K562 (cell line): ENCODE results near the gene ZFYVE19. TPM values are rescaled to one million over a fixed set of nuclear protein-coding genes. Genes with fewer than 3 reads are reported as not detected.

Source experiments
- ATF7 ChIP-seq: fragments of 450-650 bp; IDR thresholded peaks from 2 replicates; pipeline ENCODE4 v1.7.1; 2014; ENCODE audit warnings: mild to moderate bottlenecking, moderate library complexity
- BCL6 ChIP-seq: fragments of 250-450 bp; sonication (Bioruptor Pico); IDR thresholded peaks from 2 replicates; pipeline ENCODE4 v1.4.0; 2020
- ELK3 ChIP-seq: fragments of 450-650 bp; formaldehyde crosslinking; IDR thresholded peaks from 2 replicates; pipeline ENCODE4 v1.4.0; 2020; ENCODE audit warnings: mild to moderate bottlenecking
- ETV6 ChIP-seq, 3 experiments: fragments of 150-350 bp in 1 of 3; sonication (generic) in 1 of 3; formaldehyde crosslinking in 1 of 3; IDR thresholded peaks; 2 replicates each; pipeline versions ENCODE4 v1.6.1 to v1.8.0; 2014 to 2022; ENCODE audit warnings: borderline replicate concordance in 2 of 3, low read depth in 2 of 3, antibody characterized with exemption in 1 of 3, low read length in 1 of 3, mild to moderate bottlenecking in 1 of 3, missing genetic modification reagents in 1 of 3
- GABPB2 ChIP-seq: fragments of 250-450 bp; sonication (Bioruptor Pico); conservative IDR thresholded peaks from 2 replicates; pipeline ENCODE4 v1.5.1; 2021; ENCODE audit warnings: mild to moderate bottlenecking
- GATAD2A ChIP-seq: fragments of 450-650 bp; IDR thresholded peaks from 2 replicates; pipeline ENCODE4 v1.6.1; 2017
- GTF2F1 ChIP-seq: IDR thresholded peaks from 2 replicates; pipeline ENCODE4 v1.6.1; 2011; ENCODE audit warnings: low read depth, low read length, improper control_type of control experiment
- KAT8 ChIP-seq: fragments of 450-650 bp; IDR thresholded peaks from 2 replicates; pipeline ENCODE4 v1.6.1; 2016; ENCODE audit warnings: low read depth, mild to moderate bottlenecking
- MTF1 ChIP-seq: fragments of 250-450 bp; sonication (Bioruptor Pico); IDR thresholded peaks from 2 replicates; pipeline ENCODE4 v1.9.0; 2021; ENCODE audit warnings: moderate library complexity, mild to moderate bottlenecking, inconsistent platforms, borderline replicate concordance
- NFRKB ChIP-seq: fragments of 450-650 bp; IDR thresholded peaks from 2 replicates; pipeline ENCODE4 v1.6.1; 2016; ENCODE audit warnings: low read depth
- SIX5 ChIP-seq, 2 experiments: IDR thresholded peaks; 2 replicates each; pipeline ENCODE4 v1.6.1; 2011; ENCODE audit warnings: low read length in 2 of 2, borderline replicate concordance in 1 of 2, low read depth in 1 of 2, mild to moderate bottlenecking in 1 of 2, moderate library complexity in 1 of 2; ENCODE audit not compliant: insufficient read depth in 1 of 2
- XRCC3 ChIP-seq: fragments of 450-650 bp; IDR thresholded peaks from 2 replicates; pipeline ENCODE4 v1.6.1; 2017; ENCODE audit warnings: mild to moderate bottlenecking, moderate library complexity
- ZBED1 ChIP-seq: IDR thresholded peaks from 2 replicates; pipeline ENCODE4 v1.6.1; 2014
- ZNF121 ChIP-seq: sonication (generic); formaldehyde crosslinking; conservative IDR thresholded peaks from 2 replicates; pipeline ENCODE4 v1.8.0; 2022; ENCODE audit warnings: missing genetic modification reagents
- ZNF282 ChIP-seq: sonication (generic); formaldehyde crosslinking; IDR thresholded peaks from 2 replicates; pipeline ENCODE4 v1.8.1; 2023; ENCODE audit warnings: missing genetic modification reagents
- ZNF431 ChIP-seq: sonication (generic); formaldehyde crosslinking; IDR thresholded peaks from 2 replicates; pipeline ENCODE4 v1.8.0; 2022; ENCODE audit warnings: mild to moderate bottlenecking, missing genetic modification reagents
- polyA plus RNA-seq, 8 experiments: library from polyadenylated mRNA; depleted of rRNA in 4 of 8; stranded (reverse) in 5 of 8; unstranded in 3 of 8; fragments of >200 nt; fragmentation: Nextera tagmentation in 2 of 8; fragmentation: Illumina TruSeq in 1 of 8; extraction: Ambion mirVana in 2 of 8; extraction: Trizol in 1 of 8; gene quantifications; 2 replicates each; pipeline versions ENCODE4 v1.2.1 to v1.2.3, GENCODE V29; 2011 to 2014; ENCODE audit warnings: inconsistent platforms in 1 of 8, missing spikeins in 1 of 8
- total RNA-seq, 7 experiments: library from RNA; depleted of rRNA in 6 of 7; stranded (reverse); fragments of >200 nt in 6 of 7; fragmentation: Illumina TruSeq in 2 of 7; extraction: Trizol in 2 of 7; gene quantifications; 2 replicates each; pipeline versions ENCODE4 v1.2.1 to v1.2.3, GENCODE V29; 2011 to 2021; ENCODE audit warnings: low replicate concordance in 1 of 7
- TF ChIP-seq, protein P1 (sequence below): fragments of 450-650 bp; IDR thresholded peaks from 2 replicates; pipeline ENCODE4 v1.6.1; 2018; ENCODE audit warnings: mild to moderate bottlenecking, low read depth; ENCODE audit not compliant: partially characterized antibody
- TF ChIP-seq, protein P2 (sequence below): fragments of 450-650 bp; formaldehyde crosslinking; IDR thresholded peaks from 2 replicates; pipeline ENCODE4 v1.4.0; 2020; ENCODE audit warnings: mild to moderate bottlenecking, moderate library complexity
- TF ChIP-seq, protein P3 (sequence below), 2 experiments: fragments of 450-650 bp; IDR thresholded peaks; 2 replicates each; pipeline ENCODE4 v1.6.1; 2016
- TF ChIP-seq, protein P4 (sequence below), 2 experiments: fragments of 150-350 bp in 1 of 2; IDR thresholded peaks; 2 replicates each; pipeline ENCODE4 v1.6.1; 2012 to 2016; ENCODE audit warnings: low read depth in 2 of 2, low read length in 2 of 2, mild to moderate bottlenecking in 1 of 2, moderate library complexity in 1 of 2

The ZFYVE19 gene
- total and polyA plus RNA-seq, 9 of the 15 experiments (the other 6 are each of a cell fraction or from before 2014, with no cell fraction given): 1.5 to 36.8 (median 19.9) TPM

DNA sequence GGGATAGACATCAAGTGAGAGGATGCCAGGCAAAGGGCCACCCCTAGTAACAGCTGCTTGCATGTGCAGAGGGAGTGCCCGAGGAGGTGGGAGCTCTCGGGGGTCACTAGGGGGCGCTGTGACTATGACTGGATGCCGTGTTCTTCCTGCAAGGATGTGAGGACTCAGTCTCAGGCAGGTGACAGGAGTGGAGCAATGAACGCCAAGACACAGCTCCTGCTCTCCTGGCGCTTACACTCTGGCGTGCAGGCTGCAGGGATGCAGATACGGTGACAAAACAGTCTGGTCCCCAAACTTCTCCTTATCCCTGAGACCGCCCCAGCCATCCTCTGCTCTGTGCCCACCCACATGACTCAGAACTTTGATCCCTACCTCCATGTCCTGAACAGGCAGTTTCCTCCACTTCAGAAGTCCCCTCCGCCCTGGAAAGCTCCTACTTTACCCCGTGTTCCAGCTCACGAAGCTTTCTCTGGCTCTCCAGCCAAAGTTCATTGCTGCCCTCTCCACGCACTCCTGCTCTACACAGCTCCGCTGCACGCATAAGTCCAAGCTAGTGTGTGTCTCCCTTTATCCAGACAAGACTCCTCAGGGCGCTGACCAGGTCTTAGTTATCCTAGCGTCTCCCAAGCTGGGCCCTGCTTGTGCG is 52.4 kb downstream of the ZFYVE19 start (continued):
- 0 out of 2 replicates have a peak, but pooled peaks have one; percentile 45 for TF ChIP-seq ZNF282 (CRISPR knock-in tag)
- TF ChIP-seq, protein P1, sequence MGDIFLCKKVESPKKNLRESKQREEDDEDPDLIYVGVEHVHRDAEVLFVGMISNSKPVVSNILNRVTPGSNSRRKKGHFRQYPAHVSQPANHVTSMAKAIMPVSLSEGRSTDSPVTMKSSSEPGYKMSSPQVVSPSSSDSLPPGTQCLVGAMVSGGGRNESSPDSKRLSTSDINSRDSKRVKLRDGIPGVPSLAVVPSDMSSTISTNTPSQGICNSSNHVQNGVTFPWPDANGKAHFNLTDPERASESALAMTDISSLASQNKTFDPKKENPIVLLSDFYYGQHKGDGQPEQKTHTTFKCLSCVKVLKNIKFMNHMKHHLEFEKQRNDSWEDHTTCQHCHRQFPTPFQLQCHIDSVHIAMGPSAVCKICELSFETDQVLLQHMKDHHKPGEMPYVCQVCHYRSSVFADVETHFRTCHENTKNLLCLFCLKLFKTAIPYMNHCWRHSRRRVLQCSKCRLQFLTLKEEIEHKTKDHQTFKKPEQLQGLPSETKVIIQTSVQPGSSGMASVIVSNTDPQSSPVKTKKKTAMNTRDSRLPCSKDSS: no peak
- no peak for TF ChIP-seq GTF2F1
- TF ChIP-seq MTF1: no peak
- TF ChIP-seq ETV6 (IDR thresholded peaks at IDR 0.05; ENCODE audit: borderline replicate concordance in 1 of 2, low read depth in 2 of 2, low read length in 1 of 2): no peak
- TF ChIP-seq ETV6 (CRISPR knock-in tag; IDR thresholded peaks at IDR 0.05; ENCODE audit: borderline replicate concordance): no peak
- TF ChIP-seq SIX5 (IDR thresholded peaks at IDR 0.05; ENCODE audit: borderline replicate concordance in 1 of 2, insufficient read depth in 1 of 2, low read depth in 1 of 2, low read length in 2 of 2): no peak
- 0 out of 2 replicates have a peak, but pooled peaks have one; percentile 40 for TF ChIP-seq GATAD2A
- TF ChIP-seq NFRKB: no peak
- TF ChIP-seq, protein P2, sequence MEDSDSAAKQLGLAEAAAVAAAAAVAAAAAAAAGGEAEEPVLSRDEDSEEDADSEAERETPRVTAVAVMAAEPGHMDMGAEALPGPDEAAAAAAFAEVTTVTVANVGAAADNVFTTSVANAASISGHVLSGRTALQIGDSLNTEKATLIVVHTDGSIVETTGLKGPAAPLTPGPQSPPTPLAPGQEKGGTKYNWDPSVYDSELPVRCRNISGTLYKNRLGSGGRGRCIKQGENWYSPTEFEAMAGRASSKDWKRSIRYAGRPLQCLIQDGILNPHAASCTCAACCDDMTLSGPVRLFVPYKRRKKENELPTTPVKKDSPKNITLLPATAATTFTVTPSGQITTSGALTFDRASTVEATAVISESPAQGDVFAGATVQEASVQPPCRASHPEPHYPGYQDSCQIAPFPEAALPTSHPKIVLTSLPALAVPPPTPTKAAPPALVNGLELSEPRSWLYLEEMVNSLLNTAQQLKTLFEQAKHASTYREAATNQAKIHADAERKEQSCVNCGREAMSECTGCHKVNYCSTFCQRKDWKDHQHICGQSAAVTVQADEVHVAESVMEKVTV (CRISPR knock-in tag): no peak
- TF ChIP-seq, protein P3, sequence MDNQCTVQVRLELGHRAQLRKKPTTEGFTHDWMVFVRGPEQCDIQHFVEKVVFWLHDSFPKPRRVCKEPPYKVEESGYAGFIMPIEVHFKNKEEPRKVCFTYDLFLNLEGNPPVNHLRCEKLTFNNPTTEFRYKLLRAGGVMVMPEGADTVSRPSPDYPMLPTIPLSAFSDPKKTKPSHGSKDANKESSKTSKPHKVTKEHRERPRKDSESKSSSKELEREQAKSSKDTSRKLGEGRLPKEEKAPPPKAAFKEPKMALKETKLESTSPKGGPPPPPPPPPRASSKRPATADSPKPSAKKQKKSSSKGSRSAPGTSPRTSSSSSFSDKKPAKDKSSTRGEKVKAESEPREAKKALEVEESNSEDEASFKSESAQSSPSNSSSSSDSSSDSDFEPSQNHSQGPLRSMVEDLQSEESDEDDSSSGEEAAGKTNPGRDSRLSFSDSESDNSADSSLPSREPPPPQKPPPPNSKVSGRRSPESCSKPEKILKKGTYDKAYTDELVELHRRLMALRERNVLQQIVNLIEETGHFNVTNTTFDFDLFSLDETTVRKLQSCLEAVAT (IDR thresholded peaks at IDR 0.05): no peak
- TF ChIP-seq XRCC3: no peak
- TF ChIP-seq, protein P4, sequence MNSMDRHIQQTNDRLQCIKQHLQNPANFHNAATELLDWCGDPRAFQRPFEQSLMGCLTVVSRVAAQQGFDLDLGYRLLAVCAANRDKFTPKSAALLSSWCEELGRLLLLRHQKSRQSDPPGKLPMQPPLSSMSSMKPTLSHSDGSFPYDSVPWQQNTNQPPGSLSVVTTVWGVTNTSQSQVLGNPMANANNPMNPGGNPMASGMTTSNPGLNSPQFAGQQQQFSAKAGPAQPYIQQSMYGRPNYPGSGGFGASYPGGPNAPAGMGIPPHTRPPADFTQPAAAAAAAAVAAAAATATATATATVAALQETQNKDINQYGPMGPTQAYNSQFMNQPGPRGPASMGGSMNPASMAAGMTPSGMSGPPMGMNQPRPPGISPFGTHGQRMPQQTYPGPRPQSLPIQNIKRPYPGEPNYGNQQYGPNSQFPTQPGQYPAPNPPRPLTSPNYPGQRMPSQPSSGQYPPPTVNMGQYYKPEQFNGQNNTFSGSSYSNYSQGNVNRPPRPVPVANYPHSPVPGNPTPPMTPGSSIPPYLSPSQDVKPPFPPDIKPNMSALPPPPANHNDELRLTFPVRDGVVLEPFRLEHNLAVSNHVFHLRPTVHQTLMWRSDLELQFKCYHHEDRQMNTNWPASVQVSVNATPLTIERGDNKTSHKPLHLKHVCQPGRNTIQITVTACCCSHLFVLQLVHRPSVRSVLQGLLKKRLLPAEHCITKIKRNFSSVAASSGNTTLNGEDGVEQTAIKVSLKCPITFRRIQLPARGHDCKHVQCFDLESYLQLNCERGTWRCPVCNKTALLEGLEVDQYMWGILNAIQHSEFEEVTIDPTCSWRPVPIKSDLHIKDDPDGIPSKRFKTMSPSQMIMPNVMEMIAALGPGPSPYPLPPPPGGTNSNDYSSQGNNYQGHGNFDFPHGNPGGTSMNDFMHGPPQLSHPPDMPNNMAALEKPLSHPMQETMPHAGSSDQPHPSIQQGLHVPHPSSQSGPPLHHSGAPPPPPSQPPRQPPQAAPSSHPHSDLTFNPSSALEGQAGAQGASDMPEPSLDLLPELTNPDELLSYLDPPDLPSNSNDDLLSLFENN (IDR thresholded peaks at IDR 0.05; ENCODE audit: low read depth in 2 of 2, low read length in 2 of 2): no peak
- no peak for TF ChIP-seq ZNF121 (CRISPR knock-in tag)
- no peak for TF ChIP-seq ELK3 (CRISPR knock-in tag)
- no peak for TF ChIP-seq KAT8
- no peak for TF ChIP-seq ATF7
- no peak for TF ChIP-seq GABPB2 (CRISPR knock-in tag)
- TF ChIP-seq ZBED1: no peak
- TF ChIP-seq BCL6: no peak
- TF ChIP-seq ZNF431 (CRISPR knock-in tag): no peak
